Ishikawa (cell line): ENCODE data around the gene ANKRD52.

ENCODE experiments used
- RAD21 ChIP-seq: IDR thresholded peaks from 2 replicates; pipeline ENCODE4 v1.6.1; 2012; ENCODE audit warnings: low read depth
- TAF1 ChIP-seq: IDR thresholded peaks from 2 replicates; pipeline ENCODE4 v1.6.1; 2012; ENCODE audit warnings: low read depth, mild to moderate bottlenecking
- YY1 ChIP-seq: IDR thresholded peaks from 2 replicates; pipeline ENCODE4 v1.6.1; 2012; ENCODE audit warnings: low read depth

GRCh38 chr12:56221232-56221756, 36.9 kb downstream of the ANKRD52 start:
- TF ChIP-seq YY1 (no peak; the same call in 1 of the 2 replicates), TAF1 (no peak), RAD21 (no peak)
